GM12864 (cell line): ENCODE results near the gene PI4KA.
"Not testable (repeated sequence)": the region's sequence is repeated elsewhere in the genome, so short reads cannot be mapped to it uniquely, and the experiment has no call there.

Source experiments
- DNase-seq: peaks from one replicate; pipeline ENCODE4 v3.0.0-alpha.2; 2011; ENCODE audit warnings: low read depth
- H3K4me3 ChIP-seq: 2 replicates; pipeline ENCODE4 v1.5.1; 2011; ENCODE audit warnings: mild to moderate bottlenecking, low read depth, low read length, control low read depth
- TF ChIP-seq, protein P1 (sequence below): IDR thresholded peaks from 2 replicates; pipeline ENCODE4 v1.5.1; 2011; ENCODE audit warnings: low read depth, mild to moderate bottlenecking, moderate library complexity, low read length, control low read depth, inconsistent platforms; ENCODE audit errors: missing control alignments

PI4KA gene

DNA sequence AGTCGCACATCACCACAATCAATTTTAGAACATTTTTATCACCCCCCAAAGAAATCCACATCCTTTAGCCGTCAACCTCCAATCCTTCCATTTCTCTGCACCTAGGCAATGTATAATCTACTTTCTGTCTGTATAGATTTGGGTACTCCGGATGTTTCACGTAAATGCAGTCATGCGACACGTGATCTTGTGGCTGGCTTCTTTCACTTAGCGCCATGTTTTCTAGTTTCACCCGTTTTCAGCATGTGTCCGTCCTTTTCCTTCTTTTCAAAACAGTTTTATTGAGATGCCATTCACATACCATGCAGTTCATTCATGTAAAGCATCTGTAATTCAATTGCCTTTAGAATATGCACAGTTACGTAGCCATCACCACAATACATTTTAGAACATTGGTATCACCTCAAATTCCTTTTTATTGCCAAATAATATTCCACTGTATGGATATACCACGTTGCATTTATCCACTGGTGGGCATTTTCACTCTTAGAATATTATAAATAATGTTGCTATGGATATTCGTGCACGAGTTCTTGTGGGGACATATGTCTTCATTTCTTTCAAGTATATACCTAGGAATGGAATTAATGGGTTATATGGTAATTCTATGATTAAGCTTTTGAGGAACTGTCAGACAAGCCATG, 179.7 kb downstream of the PI4KA start:
- not testable (repeated sequence) for DNase-seq

DNA sequence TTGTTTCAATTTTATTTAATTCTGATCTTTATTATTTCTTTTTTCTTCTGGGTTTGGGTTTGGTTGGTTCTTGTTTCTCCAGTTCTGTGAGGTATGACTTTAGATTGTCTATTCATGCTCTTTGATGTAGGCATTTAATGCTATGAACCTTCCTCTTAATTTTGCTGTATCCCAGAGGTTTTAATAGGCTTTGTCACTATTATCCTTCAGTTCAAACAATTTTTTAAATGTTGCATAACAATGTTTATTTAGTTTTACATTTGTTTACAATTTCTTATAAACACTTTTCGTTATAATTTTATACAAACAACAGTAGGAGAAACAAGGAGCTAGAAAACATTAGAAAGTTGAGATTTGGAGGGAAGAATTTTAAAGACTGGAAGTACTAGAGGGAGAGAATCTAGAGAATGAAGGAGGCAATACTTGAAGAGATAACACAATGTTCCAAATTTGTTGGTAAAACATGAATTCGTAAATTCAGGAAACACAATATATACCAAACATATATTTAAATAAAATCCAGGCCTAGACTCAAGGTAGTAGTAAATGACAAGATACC, 180.8 kb downstream of the PI4KA start:
- TF ChIP-seq, protein P1, sequence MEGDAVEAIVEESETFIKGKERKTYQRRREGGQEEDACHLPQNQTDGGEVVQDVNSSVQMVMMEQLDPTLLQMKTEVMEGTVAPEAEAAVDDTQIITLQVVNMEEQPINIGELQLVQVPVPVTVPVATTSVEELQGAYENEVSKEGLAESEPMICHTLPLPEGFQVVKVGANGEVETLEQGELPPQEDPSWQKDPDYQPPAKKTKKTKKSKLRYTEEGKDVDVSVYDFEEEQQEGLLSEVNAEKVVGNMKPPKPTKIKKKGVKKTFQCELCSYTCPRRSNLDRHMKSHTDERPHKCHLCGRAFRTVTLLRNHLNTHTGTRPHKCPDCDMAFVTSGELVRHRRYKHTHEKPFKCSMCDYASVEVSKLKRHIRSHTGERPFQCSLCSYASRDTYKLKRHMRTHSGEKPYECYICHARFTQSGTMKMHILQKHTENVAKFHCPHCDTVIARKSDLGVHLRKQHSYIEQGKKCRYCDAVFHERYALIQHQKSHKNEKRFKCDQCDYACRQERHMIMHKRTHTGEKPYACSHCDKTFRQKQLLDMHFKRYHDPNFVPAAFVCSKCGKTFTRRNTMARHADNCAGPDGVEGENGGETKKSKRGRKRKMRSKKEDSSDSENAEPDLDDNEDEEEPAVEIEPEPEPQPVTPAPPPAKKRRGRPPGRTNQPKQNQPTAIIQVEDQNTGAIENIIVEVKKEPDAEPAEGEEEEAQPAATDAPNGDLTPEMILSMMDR: no peak
- H3K4me3 ChIP-seq: no peak overlapping the region
- no peak for DNase-seq

More for the DNA sequence above, 179.7 kb downstream of the PI4KA start:
- not testable (repeated sequence) for H3K4me3 ChIP-seq

DNA sequence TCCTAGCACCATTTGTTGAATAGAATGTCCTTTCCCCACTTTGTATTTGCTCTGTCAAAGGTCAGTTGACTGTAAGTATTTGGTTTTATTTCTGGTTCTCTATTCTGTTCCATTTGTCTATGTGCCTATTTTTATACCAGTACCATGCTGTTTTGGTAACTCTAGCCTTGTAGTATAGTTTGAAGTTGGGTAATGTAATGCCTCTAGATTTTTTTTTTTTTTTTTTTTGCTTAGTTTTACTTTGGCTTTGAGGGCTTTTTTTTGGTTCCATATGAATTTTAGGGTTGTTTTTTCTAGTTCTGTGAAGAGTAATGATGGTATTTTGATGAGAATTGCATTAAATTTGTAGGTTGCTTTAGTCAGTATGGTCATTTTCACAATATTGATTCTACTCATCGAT, 183.0 kb downstream of the PI4KA start:
- DNase-seq, H3K4me3 ChIP-seq: not testable (repeated sequence)

DNA sequence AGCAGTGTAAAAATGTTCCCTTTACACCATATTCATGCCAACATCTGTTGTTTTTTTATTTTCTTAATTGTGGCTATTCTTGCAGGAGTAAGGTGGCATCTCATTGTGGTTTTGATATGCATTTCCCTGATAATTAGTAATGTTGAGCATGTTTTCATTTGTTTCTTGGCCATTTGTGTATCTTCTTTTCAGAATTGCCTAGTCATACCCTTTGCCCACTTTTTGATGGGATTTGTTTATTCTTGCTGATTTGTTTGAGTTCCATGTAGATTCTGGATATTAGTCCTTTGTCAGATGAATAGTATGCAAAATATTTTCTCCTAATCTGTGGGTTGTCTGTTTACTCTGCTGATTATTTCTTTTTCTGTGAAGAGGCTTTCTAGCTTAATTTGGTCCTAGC, 183.6 kb downstream of the PI4KA start:
- no peak overlapping the region for H3K4me3 ChIP-seq
- no peak for DNase-seq
- TF ChIP-seq, protein P1: no peak

DNA sequence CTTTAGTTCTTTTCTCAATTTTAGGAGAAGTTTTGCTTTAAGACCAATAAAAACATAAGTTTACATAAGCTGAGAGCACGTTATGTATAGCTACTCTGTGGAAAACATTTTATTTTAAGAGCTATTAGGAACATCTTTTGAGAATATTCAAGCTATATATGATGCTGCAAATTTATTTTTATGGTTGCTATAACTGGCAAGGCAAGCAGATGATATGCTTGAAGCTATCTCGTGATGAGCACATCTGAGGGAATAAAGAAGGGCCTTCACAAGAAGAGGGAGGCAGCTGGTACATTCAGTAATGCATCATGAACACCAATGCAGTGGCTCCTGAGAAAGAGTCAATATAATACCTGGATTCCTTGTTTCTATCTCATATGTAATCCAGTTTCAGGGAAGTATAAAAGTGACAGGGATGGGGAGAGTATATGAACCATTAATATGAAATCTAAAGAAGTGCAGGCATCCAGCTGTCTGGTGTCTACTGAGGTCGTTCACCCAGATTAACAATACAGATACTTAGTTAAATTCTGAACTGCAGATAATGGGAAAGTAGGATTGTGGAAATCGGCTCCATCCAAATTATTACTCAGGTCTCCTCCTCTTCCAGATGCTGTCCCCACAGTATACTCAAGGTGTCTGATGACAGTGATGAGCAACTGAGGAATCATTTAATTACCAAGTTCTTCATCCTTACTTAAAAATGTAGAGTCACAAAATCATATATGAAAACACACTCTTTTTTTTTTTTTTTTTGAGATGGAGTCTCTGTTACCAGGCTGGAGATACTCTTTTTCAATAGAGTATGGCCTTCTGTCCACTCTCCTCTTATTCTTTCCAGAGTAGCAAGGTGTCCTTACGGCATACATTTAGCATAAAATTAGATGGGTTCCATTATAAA, 185.1 kb downstream of the PI4KA start:
- H3K4me3 ChIP-seq: no peak overlapping the region
- DNase-seq: no peak
- TF ChIP-seq, protein P1: no peak

DNA sequence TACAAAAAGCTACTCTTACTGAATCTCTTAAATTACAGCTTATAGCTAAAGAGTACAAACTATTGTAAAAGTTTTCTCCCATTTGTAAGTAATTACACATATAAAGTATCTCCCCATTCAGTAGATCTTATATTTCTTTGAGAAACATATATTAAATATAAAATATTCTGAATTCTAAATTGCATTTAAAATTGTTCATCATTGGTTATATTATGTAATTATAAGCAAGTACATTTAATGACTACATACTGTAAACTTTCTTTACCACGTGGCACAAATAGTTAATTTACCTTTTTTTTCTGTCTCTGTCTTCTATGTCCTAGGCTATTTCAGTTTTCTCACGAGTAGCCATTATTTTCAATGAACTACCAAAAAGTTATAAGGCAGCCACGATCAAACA, 185.9 kb downstream of the PI4KA start:
- TF ChIP-seq, protein P1: no peak
- H3K4me3 ChIP-seq: no peak overlapping the region
- DNase-seq: no peak

DNA sequence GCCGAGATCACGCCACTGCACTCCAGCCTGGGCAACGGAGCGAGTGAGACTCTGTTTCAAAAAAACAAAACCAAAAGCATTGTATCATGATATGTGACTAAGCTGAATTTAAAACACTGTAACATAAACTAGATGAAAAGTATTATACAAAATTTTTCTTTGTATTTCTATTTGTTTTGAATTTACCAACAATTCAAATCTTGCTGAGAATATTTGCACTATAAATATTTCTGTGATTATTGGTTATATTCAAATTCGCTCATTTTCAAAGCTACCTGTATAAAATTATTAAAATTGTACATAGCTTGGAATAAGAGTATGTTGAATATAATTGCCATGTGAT, 186.6 kb downstream of the PI4KA start:
- H3K4me3 ChIP-seq: no peak overlapping the region
- DNase-seq: no peak
- TF ChIP-seq, protein P1: no peak
